KG1 (cell line): Measurements from ENCODE around the gene LCOR.

Experiments used
- DNase-seq: peaks from one replicate; lab custom pipeline; 2025; lab: John Stamatoyannopoulos, UW

The LCOR gene

GRCh38 chr10:96890580-96890979, 58.5 kb downstream of the LCOR start:
- DNase-seq, result no peak

- no peak for DNase-seq
Observed at GRCh38 chr10:96891840-96892239, 59.7 kb downstream of the LCOR start.

DNA sequence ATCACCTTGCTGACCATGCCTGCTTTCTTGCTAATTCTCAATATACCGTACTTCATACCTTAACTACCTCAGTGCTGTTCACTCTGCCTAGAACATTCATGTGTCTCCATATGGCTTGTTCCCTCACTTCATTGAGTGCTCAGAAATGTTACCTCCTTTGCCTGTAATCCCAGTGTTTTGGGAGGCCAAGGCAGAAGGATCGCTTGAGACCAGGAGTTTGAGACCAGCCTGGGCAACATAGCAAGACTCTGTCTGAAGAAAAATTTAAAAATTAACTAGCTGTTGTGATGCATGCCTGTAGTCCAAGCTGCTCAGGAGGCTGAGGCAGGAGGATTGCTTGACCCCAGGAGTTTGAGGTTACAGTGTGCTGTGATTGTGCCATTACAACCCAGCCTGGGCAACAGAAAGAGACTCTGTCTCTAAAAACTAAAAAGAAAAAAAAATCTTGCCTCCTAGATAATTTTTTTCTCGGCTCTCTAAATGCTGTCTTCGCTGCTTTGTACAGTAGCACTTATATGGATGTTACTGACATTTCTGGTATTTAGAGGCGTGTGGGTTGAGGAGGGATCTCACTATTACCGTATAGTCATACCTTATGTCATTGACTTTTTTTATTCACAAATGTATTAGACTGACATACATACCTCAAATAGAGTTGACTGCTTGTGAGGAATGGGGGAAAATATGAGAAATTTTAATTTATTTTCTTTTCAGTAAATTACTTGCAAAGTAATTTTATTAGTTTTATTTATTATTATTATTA, 63.7 kb downstream of the LCOR start:
- DNase-seq, result no peak

DNA sequence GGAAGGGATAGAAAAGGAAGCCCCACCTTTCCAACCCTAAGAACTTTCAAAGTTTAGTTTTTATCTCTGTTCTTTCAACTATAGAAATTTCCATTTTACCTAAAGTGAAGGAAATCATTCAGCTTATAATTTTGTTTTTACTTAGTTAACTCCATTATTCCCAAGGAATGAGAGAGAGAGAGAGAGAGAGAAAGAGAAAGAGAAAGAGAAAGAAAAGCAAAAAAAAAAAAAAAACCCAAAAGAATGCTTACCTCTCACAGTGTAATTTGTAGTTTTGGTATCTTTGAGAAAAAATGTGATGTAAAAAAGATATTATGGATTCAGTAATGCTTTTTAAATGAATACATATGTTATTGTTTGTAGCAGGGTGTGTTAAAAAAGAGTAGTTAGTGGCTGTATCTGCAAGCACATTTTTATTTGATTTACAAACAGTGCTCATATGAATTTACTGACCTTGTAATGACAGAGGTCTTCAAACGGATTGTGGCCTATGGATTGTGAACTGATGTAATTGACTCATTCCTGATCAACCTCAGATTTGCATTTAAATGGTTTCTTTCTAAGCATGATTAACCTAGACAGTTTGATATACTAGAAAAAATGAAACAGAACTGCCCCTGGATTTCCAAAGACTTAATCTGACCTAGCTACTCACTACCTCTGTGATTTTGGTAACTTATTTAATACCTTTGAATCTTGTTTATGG, 64.9 kb downstream of the LCOR start:
- DNase-seq, result no peak

GRCh38 chr10:96902117-96902516, 70.0 kb downstream of the LCOR start:
- DNase-seq, result no peak

DNA sequence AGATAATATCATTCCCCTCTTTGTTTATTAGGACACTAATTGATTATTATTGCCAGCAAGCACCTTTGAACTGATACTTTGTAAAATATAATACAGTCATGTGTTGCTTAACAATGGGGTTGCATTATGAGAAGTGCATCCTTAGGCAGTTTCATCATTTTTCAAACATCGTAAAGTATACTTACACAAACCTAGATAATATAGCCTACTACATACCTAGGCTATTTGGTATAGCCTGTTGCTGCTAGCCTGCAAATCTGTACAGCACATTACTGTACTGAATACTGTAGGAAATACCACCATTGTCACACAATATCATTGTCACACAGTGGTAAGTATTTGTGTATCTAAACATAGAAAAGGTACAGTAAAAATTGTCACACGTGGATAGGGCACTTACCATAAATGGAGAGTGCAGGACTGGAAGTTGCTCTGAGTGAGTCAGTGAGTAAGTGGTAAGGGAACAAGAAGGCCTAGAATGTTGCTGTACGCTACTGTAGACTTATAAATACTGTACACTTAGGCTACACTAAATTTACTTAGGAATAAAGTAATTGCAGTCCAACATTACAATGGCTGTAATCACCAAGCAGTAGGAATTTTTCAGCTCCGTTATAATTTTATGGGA, 70.7 kb downstream of the LCOR start:
- DNase-seq, result no peak

DNA sequence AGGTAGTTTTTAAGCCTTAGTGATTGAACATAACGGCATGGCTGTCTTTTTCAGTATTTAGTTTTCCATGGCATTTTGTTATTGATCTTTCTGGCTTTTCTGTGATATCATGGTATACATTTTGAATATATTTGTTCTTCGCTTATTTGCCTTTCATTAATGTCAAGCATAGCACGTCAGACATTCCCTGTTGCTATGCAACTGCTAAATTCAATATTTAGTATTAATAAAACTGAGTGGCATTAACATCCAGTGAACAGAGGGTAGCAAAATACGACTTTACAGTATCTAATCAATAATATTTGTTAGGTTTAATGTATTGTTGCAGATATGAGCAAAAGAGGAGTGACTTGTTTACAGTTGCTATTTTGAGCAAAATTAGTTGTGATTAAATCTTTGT, 72.5 kb downstream of the LCOR start:
- DNase-seq, result no peak

DNA sequence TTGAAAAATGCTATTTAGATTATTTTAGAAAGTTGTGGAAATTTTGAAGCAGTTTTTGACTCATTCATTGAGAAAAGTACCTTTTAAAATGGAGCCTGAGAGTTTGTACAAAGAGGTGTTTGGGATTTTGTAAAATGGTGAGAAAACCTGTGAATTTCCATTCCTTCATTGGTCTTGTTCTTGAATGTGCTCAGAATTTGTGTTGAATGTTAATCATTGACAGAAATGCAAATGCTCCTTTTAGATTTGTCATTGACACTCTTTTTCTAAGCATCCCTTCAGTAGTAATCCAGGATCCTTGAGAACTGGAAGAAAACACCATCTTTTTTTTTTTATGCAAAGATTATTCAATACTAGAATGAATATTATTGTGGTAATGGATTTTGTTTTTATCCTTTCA, 74.8 kb downstream of the LCOR start:
- DNase-seq, result no peak

- DNase-seq, result peak; percentile 33
Observed at GRCh38 chr10:96910488-96911395, 78.6 kb downstream of the LCOR start.

- no peak for DNase-seq
Observed at GRCh38 chr10:96912405-96912804, 80.3 kb downstream of the LCOR start.

- DNase-seq, result no peak
Observed at GRCh38 chr10:96913906-96914305, 81.8 kb downstream of the LCOR start.

DNA sequence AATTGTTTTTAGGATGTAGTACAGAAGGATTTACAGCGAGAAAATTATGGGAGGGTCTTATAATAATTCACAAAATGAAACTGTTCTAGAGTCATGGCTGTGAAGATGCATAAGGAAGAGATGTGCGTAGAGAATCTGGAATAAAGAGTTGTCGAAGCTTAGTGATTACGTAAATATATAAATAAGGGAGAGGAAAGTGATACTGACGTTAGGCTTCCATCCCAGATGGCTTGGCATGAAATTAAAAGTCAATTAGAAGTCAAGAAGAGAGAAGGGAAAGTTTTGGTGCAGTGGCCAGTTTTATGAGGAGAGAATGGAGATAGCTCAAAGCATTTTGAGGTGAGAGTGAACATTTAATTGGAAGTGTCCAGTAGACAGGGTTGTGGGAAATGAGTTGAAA, 85.5 kb downstream of the LCOR start:
- DNase-seq, result no peak

DNA sequence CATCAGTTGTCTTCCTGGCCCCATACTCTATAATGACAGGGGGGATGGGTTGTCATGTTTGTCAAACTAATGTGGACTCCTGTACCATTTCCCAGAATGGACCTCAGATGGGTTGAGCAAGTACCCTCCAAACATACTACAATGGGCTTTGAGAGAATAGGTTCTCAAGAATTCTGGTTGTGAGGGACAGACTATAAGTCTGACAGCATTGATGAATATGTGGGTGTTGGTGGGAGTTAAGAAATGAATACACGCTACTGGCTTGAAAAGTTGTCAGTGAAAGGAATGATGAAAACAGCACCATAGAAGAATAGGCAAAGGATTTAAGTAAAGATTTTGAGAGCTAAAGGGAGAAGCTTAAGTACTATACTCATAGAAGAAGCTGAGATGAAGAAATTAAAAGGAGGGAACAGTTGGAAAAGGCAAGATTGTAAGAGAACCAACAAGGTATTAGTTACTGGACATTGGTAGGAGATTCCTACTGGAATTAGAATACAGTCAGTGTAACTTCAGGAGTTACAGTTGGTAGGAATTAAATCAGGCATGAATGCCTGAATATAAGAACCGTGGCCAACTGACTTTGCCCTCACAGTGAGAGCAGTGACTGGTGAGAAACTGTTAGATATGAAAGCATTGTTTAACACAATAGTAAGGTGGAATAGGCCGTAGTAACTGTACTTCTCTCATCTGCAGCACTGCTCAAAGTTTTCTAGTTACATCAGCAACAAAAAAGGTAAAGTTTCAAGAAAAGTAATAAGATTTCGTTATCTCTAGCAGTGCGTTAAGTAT, 86.3 kb downstream of the LCOR start:
- DNase-seq, result no peak

- DNase-seq, result no peak
Observed at GRCh38 chr10:96919785-96920430, 87.8 kb downstream of the LCOR start.

DNA sequence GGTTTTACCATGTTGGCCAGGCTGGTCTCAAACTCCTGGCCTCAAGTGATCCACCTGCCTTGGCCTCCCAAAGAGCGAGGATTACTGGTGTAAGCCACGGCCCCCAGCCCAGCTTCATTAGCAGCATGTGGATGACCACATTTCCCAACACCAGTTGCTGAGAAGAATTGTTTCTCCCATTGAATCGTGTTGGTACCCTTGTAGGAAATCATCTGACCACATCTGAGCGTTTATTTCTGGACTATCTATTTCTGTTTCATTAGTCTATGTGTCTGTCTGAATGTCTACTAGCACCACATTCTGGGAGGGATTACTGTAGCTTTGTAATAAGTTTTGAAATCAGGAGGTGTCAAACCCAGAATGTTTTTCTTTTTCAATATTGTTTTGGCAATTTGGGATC, 89.6 kb downstream of the LCOR start:
- no peak for DNase-seq

DNA sequence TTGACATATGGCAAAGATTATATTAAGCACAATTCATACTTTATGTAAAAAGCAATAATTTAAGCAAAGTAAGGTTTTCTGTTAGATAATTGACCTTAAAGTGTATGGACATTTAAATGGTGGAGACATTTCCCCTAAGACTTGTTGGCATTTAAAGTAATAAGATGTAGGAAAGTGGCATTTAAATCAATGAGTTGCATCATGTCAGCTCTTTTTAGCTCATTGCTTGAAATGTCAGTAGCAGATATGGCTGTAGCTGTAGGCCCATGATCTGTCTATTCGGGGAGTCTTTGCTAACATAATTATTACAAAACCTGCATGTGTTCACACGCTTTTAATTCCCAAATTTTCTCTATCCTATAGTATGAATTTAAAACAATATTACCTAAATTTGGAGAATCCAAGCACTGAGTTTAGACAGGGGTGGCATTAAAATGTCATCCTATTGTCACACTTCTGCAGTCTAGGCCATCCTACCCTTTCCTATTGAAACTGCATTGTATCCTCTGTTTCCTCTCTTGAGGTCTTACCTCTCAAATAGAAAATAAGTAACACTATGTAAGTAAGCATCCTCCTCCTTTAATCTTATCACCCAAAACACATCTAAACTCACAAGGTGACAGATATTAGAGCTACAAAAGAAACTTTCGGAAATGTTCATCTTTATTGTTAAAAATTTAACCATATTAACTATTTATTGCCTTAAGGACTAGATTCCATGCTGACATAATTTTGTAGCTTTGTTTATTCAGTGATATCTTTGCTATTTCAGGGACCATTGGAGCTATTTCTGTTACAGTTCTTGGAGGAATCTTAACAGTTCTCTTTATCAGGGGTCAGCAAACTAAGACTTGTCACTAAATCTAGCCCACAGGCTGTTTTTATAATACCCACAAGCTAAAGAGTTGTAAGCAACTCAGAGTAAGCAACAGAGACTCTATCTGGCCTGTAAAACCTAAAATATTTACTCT, 91.2 kb downstream of the LCOR start:
- DNase-seq, result no peak

DNA sequence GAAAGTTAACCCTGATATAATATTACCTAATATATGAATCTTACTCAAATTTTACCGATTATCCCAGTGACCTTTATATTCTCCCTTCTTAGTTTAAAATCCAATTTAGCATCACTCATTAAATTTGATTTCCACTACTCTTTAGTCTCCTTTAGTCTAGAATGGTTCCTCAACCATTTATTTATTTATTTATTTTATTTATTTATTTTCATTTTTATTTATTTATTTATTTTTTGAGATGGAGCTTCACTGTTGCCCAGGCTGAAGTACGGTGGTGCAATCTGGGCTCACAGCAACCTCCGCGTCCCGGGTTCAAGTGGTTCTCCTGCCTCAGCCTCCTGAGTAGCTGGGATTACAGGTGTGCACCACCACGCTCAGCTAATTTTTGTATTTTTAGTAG, 92.8 kb downstream of the LCOR start:
- DNase-seq, result no peak

DNA sequence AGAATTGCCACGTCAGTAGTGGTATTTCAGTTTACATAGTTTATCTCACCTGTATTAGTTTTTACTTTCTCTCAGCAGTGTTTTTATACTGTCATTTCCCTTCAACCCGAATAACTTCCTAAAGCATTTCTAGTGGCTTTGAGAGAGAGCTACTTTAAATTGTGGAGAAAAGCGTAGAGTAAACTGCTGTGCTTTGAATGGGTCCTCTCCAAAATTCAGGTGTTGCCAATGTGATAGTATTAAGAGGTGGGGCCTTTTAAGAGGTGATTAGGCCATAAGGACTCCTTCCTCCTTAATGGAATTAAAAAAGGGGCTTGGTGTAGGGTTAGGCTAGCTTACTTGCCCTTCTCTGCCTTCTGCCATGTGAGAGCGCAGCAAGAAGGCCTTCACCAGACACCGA, 98.4 kb downstream of the LCOR start:
- DNase-seq, result no peak

- no peak for DNase-seq
Observed at GRCh38 chr10:96935148-96935547, 103.0 kb downstream of the LCOR start.

GRCh38 chr10:96935810-96936209, 103.7 kb downstream of the LCOR start:
- DNase-seq, result no peak
